NCI-H1930 (cell line): ENCODE data around the gene RSPH4A.
"Not testable (repeated sequence)": the region's sequence is repeated elsewhere in the genome, so short reads cannot be mapped to it uniquely, and the experiment has no call there.

Experiments used
- DNase-seq, 2 experiments: peaks; one replicate each; lab custom pipeline; 2025; lab: John Stamatoyannopoulos, UW

The RSPH4A gene

DNA sequence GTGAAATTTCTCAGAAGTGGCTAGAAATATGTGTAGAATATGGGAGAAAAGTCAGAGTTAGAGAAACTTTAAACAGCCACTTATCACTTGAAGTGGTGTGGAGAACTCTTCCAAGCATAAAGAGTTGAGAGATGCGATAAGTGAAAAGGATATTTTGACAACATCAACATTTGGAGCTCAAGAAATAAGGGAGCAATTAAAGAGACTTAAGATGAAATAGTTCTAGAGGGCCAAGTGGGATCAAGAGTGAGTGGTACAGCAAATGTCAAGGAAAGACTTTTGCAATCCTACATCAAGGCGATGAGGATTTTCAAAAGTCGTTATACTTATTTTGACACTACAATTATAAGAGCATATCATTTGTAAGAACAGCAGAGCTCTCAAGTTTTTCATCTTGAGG lies 9.6 kb downstream of the RSPH4A start:
- DNase-seq, result no peak

- no peak for DNase-seq
These were observed 13.3 kb downstream of the RSPH4A start for GRCh38 chr6:116629563-116629981.

- DNase-seq, result no peak
These were observed 15.2 kb downstream of the RSPH4A start for GRCh38 chr6:116631379-116631990.

DNA sequence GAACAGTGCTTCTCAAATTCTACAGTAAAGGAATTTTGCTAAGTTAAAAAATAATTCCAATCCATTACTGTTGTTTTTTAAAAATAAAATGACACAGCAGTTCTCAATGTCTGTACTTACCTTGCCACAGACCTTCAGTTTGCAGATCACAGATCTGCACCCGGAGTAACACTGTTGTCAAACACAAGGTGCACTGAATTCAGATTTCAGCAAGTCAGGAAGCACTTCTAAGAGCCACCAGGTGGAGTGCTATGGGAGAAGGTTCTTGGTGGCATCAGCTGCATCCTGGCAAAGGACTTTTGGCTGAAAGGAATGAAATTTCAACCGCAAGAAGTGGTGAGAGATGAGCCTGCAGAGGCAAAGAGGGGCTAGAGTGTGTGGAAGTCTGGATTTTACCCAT lies 17.4 kb downstream of the RSPH4A start:
- DNase-seq, result no peak

DNA sequence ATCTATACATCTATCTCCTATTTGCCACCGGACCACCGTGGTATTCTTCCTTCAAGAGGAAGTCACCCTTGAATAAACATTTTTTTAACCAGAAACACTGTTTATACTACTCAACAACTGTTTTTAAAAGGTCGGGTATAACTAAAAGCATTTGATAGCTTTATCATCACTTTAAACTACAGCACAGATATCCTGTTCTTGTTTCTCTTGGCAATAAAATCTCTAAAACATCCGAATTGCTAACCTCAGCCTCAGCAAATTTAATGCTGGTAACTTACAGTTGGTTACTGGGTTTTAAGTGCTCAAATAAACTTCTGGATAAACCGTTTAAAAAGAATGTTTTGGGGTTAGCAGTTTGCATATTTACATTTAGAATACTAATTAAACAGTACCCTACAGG lies 31.9 kb downstream of the RSPH4A start:
- no peak for DNase-seq

DNA sequence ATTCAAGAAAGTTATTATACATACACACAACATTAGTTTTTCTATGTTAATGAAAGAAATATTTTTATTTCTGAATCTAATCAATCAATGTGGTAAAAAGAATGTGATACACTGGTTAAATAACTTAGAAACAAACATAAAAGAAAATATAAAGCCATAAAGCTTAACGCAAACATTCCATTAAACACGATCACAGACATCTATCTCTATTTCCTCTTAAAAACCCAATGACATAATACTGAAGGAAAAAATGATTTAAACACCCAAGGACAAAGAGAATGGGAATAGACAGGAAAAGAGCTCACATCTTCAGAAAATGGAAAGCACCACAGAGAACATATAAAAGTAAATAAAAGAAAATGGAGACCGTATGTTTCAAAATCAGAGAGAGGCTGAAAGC lies 32.9 kb downstream of the RSPH4A start:
- DNase-seq, result no peak

DNA sequence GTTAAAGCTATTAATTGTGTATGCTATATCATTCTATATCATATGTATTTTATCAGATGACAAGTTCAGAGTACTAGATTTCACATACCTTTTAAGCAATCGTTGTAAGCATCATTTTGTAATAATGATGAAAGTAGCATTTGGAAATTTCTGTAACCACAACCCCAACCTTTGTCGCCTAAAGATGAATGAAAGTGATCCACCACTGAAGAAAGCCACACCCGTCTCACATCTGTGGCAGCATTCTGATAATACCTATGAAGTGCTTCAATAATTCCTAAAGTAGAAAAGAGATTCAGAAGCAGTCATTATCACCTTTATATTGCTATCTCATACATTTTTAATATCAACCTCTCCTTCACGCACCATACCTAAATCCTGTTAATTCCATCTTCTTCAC lies 35.6 kb downstream of the RSPH4A start:
- DNase-seq, result no peak

DNA sequence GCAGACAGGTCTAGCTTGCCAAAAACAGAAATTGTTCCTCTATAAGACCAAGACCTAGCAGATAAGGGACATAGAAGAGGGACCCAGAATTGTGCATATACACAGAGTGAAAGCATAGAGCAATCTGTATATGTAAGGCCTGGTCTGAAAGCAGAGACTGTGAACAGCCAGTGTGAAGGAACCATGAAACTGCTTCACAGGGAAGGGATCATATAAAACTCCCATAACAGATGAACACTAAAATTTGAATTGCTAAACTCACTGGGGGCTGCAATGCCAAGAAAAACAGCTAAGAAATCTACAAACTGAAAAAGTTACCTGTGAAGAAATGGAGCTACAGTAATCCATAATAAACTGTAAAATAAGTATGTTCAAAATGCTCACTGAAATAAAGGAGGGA lies 45.3 kb downstream of the RSPH4A start:
- no peak for DNase-seq

DNA sequence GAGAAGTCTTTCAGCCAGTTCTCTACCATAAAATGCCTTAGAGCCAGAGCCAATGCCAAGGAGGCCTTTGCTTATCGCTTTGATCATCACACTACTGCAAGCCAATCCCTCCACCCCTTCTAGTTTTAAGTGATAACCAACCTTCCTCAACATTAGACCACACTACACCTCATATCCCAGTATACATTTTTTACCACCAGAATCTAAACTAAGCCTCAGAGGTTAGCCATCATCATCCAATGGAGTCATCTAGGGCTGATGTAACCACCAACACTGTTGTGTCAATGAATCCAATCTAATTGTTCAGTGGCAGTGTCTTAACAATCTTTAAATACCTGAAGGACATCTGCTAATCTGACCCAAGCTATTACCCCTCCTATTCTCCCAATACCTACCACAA lies 45.9 kb downstream of the RSPH4A start:
- no peak for DNase-seq

DNA sequence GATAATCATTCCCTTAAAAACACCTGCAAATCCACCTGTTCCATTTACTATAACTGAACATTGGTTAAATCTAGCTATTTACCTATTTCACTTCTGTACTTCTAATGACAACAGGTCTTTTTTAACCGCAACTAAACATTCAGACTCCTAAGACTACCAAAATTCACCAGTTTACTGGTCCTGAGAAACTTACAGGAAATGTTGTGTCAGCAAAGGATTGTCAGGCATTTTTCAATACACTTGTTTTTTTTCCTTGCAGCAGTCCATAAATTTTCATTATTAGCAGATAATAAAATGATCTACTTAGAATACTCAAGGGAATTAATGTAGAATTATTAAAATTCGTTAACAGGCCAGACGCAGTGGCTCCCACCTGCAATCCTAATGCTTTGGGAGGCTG lies 47.0 kb downstream of the RSPH4A start:
- DNase-seq, result no peak

GRCh38 chr6:116664169-116664568 lies 47.9 kb downstream of the RSPH4A start:
- DNase-seq, result not testable (repeated sequence)

- DNase-seq, result no peak
These were observed 49.2 kb downstream of the RSPH4A start for GRCh38 chr6:116665464-116665863.

GRCh38 chr6:116666869-116667268 lies 50.6 kb downstream of the RSPH4A start:
- DNase-seq, result no peak

DNA sequence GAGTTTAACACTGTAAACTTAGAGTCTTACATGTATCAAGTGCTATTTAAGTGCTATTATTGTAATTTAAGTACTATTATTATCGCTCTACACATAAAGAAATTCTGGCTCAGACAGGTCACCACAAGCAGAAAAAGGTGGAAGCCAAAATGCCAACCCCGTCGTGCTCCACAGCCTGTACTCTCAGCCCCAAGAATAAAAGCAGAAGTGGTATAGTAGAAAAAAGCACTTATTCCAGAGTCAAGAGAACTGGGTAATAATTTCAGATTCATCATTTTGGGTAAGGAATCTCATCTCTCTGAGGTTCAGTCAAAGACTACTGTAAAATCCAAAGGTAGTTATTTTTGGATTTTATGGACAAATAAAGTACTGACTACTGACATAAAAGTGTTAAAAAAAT lies 51.3 kb downstream of the RSPH4A start:
- DNase-seq, result no peak

DNA sequence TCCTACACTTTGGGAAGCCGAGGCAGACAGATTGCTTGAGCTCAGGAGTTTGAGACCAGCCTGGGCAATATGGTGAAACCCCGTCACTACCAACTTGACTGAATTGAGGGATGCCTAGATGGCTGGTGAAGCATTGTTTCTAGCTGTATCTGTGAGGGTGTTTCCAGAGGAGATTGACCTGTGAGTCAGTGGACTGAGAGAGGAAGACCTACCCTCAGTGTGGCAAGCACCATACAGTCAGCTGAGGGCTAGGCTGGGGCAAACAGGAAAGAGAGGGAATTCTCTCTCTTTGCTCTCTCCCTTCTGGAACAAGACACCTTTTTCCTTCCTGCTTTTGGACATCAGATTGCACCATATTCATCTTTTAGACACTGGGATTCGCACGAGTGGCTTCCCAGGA lies 56.0 kb downstream of the RSPH4A start:
- DNase-seq, result no peak

DNA sequence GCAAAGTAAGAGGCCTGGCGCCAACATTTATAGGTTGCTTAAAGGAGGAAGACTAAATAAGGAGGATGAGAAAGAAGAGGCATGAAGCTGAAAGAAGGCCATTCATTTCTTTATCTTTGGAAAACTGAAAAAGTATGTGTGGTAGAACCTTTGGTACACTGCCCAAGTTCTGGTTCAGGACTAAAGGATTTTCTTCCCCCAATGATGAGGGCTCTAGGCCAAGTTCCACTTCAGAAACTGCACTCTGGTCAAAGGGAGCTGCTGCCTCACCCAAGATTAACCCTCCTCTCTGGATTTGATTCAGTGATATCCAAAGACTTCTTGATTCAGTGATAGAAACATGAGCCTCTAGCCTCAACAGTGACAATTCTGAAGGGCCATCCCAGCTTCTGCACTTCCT lies 59.7 kb downstream of the RSPH4A start:
- DNase-seq, result no peak

- peak; percentile 84 to 92 for DNase-seq
These were observed 64.8 kb downstream of the RSPH4A start, which contains the start of gene KPNA5 for GRCh38 chr6:116680880-116681672. Gene KPNA5 (plus strand): TSS chr6:116681211. CDS start chr6:116681335, 124 bp downstream.

DNA sequence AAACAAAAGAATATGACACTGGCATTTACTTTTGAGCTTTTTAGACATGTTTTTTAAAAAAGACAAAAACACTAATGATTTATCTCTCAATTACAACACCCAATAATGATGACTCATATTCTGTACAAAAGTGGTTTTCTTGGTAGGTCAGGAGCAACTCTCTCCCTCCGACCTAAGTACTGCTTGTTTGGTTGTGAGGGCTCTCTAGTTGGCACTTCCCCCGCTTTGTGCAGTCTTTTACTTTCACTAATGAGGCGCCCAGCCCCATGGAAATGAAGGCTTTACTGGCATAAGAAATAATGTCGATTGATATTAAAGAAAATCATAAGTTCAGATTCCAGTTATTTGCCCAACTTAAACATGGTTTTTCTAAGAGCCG lies 66.0 kb downstream of the RSPH4A start:
- DNase-seq, result no peak
